ENCODE measurements around the gene SUMO4.

DNA sequence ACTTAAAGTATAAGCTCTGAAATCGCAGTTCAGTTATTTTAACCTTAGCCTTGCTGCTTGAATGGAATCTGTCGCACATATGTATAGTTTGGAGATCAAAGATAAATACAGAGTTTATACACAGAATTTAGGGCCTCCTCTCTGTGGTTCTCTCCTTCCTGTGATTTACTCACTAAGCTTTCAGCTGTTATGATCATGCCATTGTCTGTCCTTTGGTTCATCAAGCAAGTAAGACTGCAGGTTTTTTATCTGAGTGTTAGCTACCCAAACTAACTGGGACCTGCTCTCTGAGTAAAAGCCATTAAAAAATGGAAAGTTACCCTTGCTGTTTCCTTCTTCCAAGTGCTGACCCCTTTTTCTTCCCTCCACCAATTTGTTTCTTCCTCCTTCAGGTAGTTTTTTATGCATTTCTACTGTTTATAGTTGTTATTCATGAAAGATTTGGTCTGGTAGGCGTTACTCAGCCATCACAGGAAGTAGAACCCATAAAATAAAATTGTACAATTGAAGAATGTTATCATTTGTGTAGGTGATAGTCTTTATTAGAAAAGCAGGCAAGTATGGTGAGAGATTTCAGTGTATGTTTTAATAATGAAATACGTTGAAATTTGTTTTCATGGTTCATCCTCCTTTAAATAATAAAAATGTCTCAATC lies 33.7 kb upstream of the SUMO4 start:
- TF ChIP-seq, protein P1, sequence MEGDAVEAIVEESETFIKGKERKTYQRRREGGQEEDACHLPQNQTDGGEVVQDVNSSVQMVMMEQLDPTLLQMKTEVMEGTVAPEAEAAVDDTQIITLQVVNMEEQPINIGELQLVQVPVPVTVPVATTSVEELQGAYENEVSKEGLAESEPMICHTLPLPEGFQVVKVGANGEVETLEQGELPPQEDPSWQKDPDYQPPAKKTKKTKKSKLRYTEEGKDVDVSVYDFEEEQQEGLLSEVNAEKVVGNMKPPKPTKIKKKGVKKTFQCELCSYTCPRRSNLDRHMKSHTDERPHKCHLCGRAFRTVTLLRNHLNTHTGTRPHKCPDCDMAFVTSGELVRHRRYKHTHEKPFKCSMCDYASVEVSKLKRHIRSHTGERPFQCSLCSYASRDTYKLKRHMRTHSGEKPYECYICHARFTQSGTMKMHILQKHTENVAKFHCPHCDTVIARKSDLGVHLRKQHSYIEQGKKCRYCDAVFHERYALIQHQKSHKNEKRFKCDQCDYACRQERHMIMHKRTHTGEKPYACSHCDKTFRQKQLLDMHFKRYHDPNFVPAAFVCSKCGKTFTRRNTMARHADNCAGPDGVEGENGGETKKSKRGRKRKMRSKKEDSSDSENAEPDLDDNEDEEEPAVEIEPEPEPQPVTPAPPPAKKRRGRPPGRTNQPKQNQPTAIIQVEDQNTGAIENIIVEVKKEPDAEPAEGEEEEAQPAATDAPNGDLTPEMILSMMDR (conservative IDR thresholded peaks at IDR 0.05; ENCODE audit: low read depth, low read length), result no peak
- TF ChIP-seq EZH2 (IDR thresholded peaks at IDR 0.05; ENCODE audit: borderline replicate concordance, low read depth, low read length, poor library complexity, severe bottlenecking), result no peak

All from A673 (cell line).